OCI-LY1 (cell line): ENCODE data around the gene NEUROD6.

Source experiments
- EZH2 ChIP-seq: fragments of 200-600 bp; sonication (generic), shearing (Covaris generic); IDR thresholded peaks from 2 replicates; pipeline ENCODE4 v1.8.0; 2017; ENCODE audit warnings: borderline replicate concordance, mixed run types, mild to moderate bottlenecking, antibody characterized with exemption, low read length, moderate library complexity, mixed read lengths
- TF ChIP-seq, protein P1 (sequence below): fragments of 200-600 bp; sonication (generic), shearing (Covaris generic); IDR thresholded peaks from 2 replicates; pipeline ENCODE4 v1.5.1; 2017; ENCODE audit warnings: mild to moderate bottlenecking, antibody characterized with exemption, low read length, moderate library complexity, mixed read lengths

DNA sequence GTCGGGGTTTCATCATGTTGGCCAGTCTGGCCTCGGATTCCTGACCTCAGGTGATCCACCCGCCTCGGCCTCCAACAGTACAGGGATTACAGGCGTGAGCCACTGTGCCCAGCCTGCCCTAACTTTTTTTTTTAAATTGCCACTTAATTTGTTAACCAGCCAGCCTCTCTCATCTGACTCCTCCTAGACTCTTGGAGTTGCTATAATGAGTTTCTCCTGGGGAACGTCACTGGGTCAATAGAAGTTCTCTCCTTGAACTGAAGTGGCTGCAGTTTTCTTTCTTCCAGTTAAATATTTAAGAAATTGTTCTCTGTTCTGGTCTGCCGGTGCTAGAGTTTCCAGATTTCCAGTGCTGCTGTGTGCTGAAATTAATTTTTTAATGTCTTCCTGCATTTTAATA is 27.6 kb downstream of the NEUROD6 start:
- TF ChIP-seq, protein P1, sequence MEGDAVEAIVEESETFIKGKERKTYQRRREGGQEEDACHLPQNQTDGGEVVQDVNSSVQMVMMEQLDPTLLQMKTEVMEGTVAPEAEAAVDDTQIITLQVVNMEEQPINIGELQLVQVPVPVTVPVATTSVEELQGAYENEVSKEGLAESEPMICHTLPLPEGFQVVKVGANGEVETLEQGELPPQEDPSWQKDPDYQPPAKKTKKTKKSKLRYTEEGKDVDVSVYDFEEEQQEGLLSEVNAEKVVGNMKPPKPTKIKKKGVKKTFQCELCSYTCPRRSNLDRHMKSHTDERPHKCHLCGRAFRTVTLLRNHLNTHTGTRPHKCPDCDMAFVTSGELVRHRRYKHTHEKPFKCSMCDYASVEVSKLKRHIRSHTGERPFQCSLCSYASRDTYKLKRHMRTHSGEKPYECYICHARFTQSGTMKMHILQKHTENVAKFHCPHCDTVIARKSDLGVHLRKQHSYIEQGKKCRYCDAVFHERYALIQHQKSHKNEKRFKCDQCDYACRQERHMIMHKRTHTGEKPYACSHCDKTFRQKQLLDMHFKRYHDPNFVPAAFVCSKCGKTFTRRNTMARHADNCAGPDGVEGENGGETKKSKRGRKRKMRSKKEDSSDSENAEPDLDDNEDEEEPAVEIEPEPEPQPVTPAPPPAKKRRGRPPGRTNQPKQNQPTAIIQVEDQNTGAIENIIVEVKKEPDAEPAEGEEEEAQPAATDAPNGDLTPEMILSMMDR: no peak
- no peak for TF ChIP-seq EZH2
